GM10847 (cell line): Measurements from ENCODE around the gene C17orf58.

Experiments used
- POLR2A ChIP-seq: IDR thresholded peaks from 2 replicates; pipeline ENCODE4 v1.6.1; 2011; ENCODE audit not compliant: insufficient read length; ENCODE audit errors: extremely low read depth

Gene C17orf58

DNA sequence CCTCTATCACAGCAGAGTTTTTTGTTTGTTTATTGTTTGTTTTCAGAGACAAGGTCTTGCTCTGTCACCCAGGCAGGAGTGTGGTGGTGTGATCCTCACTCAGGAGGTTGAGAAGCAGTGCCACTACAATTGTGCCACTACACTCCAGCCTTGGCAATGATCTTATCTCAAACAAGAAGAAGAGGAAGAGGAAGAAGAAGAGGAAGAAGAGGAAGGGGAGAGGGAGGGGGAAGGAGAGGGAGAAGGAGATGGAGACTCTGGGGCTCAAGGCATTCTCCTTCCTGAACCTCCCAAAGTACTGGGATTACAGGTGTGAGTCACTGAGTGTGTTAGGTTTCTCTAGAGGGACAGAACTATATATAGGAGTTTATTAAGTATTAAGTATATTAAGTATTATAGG is 17.1 kb upstream of the C17orf58 start:
- TF ChIP-seq POLR2A: no peak

DNA sequence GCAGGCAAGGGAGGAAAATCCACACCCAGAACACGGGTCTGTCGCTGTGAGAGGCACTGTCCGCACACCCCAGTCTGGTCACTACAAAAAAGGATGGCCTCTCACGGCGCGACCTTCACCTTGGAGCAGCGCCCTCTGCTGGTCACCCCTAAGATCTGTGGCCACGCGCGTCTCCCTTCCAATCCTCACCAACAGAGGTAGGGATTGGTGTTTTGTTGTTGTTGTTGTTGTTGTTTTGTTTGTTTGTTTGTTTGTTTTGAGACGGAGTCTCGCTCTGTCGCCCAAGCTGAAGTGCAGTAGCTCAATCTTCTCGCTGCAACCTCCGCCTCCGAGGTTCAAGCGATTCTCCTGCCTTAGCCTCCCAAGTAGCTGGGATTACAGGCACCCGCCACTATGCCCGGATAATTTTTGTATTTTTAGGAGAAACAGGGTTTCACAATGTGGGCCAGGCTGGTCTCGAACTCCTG is 15.0 kb upstream of the C17orf58 start:
- no peak for TF ChIP-seq POLR2A

- TF ChIP-seq POLR2A: no peak
Observed at GRCh38 chr17:68006797-68007196, 10.5 kb upstream of the C17orf58 start.

GRCh38 chr17:68004201-68004600 is 7.9 kb upstream of the C17orf58 start:
- TF ChIP-seq POLR2A: no peak

DNA sequence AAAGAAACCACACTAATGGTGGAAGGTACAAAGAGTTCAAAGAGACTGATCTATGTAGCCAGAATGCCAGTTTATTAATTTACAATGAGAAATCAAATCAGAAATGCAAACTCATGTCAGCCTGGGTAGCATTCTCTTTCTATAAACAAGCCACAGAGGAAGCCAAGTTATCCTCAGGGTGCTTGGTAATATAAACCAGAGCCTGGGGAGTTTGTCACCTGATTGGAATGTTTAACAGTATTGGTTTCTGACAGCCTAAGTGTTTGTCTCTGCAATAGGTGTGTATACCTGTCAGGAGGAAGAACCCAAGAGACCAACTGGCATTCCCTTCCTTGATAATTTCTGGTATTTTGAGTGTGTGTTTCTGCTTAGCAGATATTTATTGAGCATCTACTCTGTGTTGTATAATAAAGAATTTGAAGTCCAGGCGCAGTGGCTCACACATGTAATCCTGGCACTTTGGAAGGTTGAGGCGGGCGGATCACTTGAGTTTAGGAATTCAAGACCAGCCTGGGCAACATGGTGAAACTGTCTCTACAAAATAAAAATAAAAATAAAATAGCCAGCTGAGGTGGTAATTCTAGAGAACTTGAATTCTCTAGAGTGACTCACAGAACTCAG is 3.1 kb upstream of the C17orf58 start:
- TF ChIP-seq POLR2A: no peak

- TF ChIP-seq POLR2A: no peak
Observed at GRCh38 chr17:67998466-67998865, 2.2 kb upstream of the C17orf58 start.

DNA sequence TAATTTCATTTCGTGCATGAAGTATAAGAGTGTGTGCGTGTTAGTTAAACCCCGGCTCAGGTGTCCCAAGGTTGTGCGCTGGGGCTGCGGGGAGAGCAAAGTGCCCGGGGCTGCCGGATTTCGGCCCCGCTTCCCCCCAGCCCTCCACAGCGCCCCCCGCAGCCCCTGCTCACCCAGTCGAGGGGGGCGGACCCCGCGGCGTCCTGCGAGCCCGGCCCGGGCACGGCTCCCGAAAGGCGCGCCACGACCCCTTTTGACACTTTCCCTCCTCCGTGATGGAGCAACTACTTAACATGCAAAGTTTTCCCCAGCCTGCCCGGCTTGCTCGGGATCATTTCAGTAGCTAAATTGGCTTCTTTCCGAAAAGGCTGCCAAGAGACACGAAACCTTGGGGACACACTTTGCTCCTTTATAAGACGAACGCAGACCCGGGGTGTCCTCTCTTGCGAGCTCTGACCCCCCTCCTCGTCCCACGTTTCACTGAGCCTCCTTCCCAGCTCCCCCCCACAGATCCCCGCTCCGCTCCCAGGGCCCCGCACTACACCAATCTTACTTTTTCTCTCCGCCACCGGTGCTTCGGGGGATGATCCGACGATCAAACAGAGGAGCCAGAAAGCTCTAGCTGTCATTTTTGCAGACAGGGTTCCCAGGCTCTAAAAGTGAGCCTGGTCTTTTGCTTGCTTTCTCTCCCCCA is 552 bp downstream of the C17orf58 start:
- TF ChIP-seq POLR2A: no peak

GRCh38 chr17:67994817-67995569 is 1.3 kb downstream of the C17orf58 start:
- TF ChIP-seq POLR2A: no peak

GRCh38 chr17:67993998-67994361 is 2.3 kb downstream of the C17orf58 start:
- TF ChIP-seq POLR2A: no peak

GRCh38 chr17:67993153-67993997 is 2.9 kb downstream of the C17orf58 start:
- TF ChIP-seq POLR2A: peak; percentile 5

DNA sequence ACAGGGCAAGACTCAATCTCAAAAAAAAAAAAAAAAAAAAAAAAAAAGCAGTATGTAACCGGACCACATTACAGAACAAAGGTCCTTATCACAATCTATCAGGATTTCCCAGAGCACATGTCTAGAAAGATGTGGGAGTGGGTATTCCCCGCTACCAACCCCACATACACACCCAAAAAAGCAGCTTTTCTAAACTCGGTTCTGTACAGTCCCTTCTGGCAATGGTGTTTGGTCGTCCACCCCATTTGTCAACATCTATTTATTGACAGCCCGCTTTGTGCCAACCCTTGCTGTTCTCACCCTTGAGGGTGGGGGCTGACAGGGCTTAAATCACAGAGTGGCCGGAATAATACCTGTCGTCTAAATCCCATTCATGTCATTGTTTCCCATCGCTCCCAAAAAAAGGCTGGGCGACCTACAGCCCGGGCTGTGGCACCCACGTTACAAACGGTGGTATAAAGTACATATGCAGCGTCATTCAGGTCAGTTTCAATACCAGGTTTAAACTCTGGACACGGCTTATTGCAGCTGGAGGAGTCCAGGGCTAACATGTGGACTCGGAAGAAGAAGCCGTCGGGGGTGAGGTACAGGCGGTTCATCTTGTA is 3.6 kb downstream of the C17orf58 start:
- TF ChIP-seq POLR2A: no peak

DNA sequence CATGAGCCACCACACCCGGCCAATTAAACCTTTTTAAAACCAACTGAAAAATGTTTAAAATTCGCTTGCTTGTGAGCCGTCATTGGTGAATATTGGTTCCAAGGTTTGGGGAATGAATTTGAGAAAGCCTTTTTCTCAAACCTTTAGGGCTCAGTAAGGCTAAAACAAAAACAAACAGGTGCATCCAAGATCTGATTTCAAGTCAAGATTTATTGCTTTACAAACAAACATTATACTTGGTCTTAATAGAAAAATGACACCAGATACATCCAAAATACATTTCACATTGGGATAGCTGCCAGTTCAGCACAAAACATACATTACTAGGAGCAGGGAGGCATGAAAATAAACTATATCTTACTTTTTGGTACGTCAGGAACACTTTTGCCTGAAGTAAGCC is 5.4 kb downstream of the C17orf58 start:
- TF ChIP-seq POLR2A: no peak

DNA sequence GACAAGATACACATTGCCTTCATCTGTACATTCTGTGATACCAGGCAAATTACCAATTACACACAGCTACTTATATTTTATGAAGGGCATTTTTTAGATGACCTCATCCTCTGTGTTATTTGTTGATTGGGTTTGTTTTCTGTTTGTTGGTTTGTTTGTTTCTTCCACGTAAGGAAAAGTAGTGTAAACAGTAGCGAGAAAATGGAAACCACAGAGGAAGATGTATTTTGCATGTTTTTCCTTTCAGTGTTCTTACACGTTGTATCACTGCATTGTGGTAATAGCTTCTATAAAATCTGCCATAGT is 12.9 kb downstream of the C17orf58 start:
- no peak for TF ChIP-seq POLR2A

GRCh38 chr17:67982686-67983382 is 13.4 kb downstream of the C17orf58 start:
- TF ChIP-seq POLR2A: no peak
